ENCODE results near the gene SPTBN1.

DNA sequence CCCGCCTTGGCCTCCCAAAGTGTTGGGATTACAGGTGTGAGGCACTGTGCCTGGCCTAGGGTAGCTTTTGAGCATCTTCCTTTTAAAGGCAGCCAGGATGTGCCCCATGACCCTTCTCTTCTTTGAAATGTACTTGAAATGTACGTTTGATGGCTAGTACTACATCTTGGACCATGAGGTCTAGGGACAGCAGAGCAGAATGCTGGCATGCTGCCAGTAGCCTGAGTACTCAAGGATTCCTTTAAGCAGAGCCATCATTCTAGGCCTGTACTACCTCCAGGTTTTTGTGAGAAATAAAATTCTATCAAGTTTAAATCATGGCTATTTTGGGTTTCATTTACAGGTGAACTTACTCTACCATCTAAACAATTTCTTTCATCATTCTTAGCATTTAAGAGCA is 264.4 kb downstream of the SPTBN1 start:
- TF ChIP-seq, protein P1, sequence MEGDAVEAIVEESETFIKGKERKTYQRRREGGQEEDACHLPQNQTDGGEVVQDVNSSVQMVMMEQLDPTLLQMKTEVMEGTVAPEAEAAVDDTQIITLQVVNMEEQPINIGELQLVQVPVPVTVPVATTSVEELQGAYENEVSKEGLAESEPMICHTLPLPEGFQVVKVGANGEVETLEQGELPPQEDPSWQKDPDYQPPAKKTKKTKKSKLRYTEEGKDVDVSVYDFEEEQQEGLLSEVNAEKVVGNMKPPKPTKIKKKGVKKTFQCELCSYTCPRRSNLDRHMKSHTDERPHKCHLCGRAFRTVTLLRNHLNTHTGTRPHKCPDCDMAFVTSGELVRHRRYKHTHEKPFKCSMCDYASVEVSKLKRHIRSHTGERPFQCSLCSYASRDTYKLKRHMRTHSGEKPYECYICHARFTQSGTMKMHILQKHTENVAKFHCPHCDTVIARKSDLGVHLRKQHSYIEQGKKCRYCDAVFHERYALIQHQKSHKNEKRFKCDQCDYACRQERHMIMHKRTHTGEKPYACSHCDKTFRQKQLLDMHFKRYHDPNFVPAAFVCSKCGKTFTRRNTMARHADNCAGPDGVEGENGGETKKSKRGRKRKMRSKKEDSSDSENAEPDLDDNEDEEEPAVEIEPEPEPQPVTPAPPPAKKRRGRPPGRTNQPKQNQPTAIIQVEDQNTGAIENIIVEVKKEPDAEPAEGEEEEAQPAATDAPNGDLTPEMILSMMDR (conservative IDR thresholded peaks at IDR 0.05; ENCODE audit: low read length), result no peak
- TF ChIP-seq EZH2phosphoT487 (IDR thresholded peaks at IDR 0.05; ENCODE audit: borderline replicate concordance, low read depth, low read length), result no peak

All from OCI-LY7 (cell line).